Keratinocyte (primary cell): ENCODE measurements around the gene PRKCE. TPM values are rescaled to one million over a fixed set of nuclear protein-coding genes. Genes with fewer than 3 reads are reported as not detected.
A peak's percentile ranks its signal among the peaks of the same experiment; 100 is the strongest.

Experiments used
- DNase-seq: peaks from one replicate; pipeline ENCODE4 v3.0.0-alpha.2; 2011; ENCODE audit warnings: low read depth, missing footprints, low spot score
- FAIRE-seq: peaks from 2 replicates; lab custom pipeline; 2011; peaks lifted over from hg19 to GRCh38; lab: Jason Lieb, UNC
- H2AFZ ChIP-seq: 2 replicates; pipeline ENCODE4 v1.6.0; 2012; ENCODE audit warnings: low read length, control low read depth, inconsistent platforms; ENCODE audit not compliant: control insufficient read depth
- H3K27ac ChIP-seq: 2 replicates; pipeline ENCODE4 v1.5.1; 2011; ENCODE audit warnings: low read length; ENCODE audit not compliant: control insufficient read depth, insufficient read depth
- H3K27me3 ChIP-seq: 3 replicates; pipeline ENCODE4 v1.6.0; 2011; ENCODE audit warnings: low read length; ENCODE audit not compliant: control insufficient read depth, insufficient read depth; ENCODE audit errors: extremely low read depth
- H3K36me3 ChIP-seq, 2 experiments: 2 replicates in 1 of 2; 3 replicates in 1 of 2; pipeline ENCODE4 v1.5.1; 2011; ENCODE audit warnings: low read length in 2 of 2, mild to moderate bottlenecking in 1 of 2; ENCODE audit not compliant: control insufficient read depth in 2 of 2, insufficient read depth in 2 of 2; ENCODE audit errors: extremely low read depth in 1 of 2
- H3K4me1 ChIP-seq: 3 replicates; pipeline ENCODE4 v1.5.1; 2011; ENCODE audit warnings: low read length; ENCODE audit not compliant: control insufficient read depth, insufficient read depth; ENCODE audit errors: extremely low read depth
- H3K4me2 ChIP-seq: 3 replicates; pipeline ENCODE4 v1.6.0; 2011; ENCODE audit warnings: low read depth, low read length; ENCODE audit not compliant: control insufficient read depth, insufficient read depth; ENCODE audit errors: extremely low read depth
- H3K4me3 ChIP-seq, 3 experiments: fragments of 200-600 bp in 1 of 3; sonication (generic) in 1 of 3; 2 replicates in 2 of 3; 3 replicates in 1 of 3; pipeline ENCODE4 v1.5.1; 2011 to 2016; ENCODE audit warnings: low read length in 3 of 3, mild to moderate bottlenecking in 3 of 3, control low read depth in 2 of 3, inconsistent platforms in 1 of 3, low read depth in 1 of 3, mixed read lengths in 1 of 3, mixed run types in 1 of 3, moderate library complexity in 1 of 3; ENCODE audit not compliant: control insufficient read depth in 2 of 3, insufficient read depth in 2 of 3; ENCODE audit errors: extremely low read depth in 1 of 3
- H3K79me2 ChIP-seq: 2 replicates; pipeline ENCODE4 v1.6.0; 2012; ENCODE audit warnings: low read length; ENCODE audit not compliant: control insufficient read depth, insufficient read depth
- H3K9ac ChIP-seq: 3 replicates; pipeline ENCODE4 v1.6.0; 2011; ENCODE audit warnings: low read length; ENCODE audit not compliant: control insufficient read depth, insufficient read depth; ENCODE audit errors: extremely low read depth
- H3K9me1 ChIP-seq: 3 replicates; pipeline ENCODE4 v1.6.0; 2011; ENCODE audit warnings: low read length; ENCODE audit not compliant: control insufficient read depth, insufficient read depth; ENCODE audit errors: extremely low read depth
- H3K9me3 ChIP-seq: 2 replicates; pipeline ENCODE4 v1.5.1; 2012; ENCODE audit warnings: low read depth, low read length; ENCODE audit not compliant: control insufficient read depth
- H4K20me1 ChIP-seq: 3 replicates; pipeline ENCODE4 v1.6.0; 2011; ENCODE audit warnings: low read length; ENCODE audit not compliant: control insufficient read depth, insufficient read depth; ENCODE audit errors: extremely low read depth
- EZH2 ChIP-seq: IDR thresholded peaks from one replicate; pipeline ENCODE4 v1.6.1; 2012; ENCODE audit warnings: inconsistent platforms, mild to moderate bottlenecking, low read length, moderate library complexity
- dilution Hi-C: fragments of 300-500 bp; cut with MboI; formaldehyde crosslinking; loops from one replicate; pipeline ENCODE4 v1.7.0; 2020; ENCODE audit warnings: low sequenced_read_pairs; ENCODE audit not compliant: extremely low pct_ligation_motif_present
- polyA plus RNA-seq, 5 experiments: library from polyadenylated mRNA; depleted of rRNA in 3 of 5; stranded (reverse) in 3 of 5; stranded (forward) in 1 of 5; unstranded in 1 of 5; fragments of >200 nt; gene quantifications; 1 replicate in 1 of 5; 2 replicates in 3 of 5; 3 replicates in 1 of 5; pipeline versions ENCODE4 v1.2.1 to v1.2.3, GENCODE V29; 2011 to 2012; ENCODE audit warnings: missing spikeins in 2 of 5, low read depth in 1 of 5, low replicate concordance in 1 of 5
- TF ChIP-seq, protein P1 (sequence below), 3 experiments: IDR thresholded peaks in 1 of 3; conservative IDR thresholded peaks in 1 of 3; optimal IDR thresholded peaks in 1 of 3; 2 replicates in 2 of 3; 3 replicates in 1 of 3; pipeline versions ENCODE3 to v1.5.1; 2011; ENCODE audit warnings: low read length in 3 of 3, mild to moderate bottlenecking in 3 of 3, moderate library complexity in 2 of 3, control low read depth in 1 of 3, inconsistent platforms in 1 of 3; ENCODE audit not compliant: insufficient read depth in 2 of 3; ENCODE audit errors: extremely low read depth in 1 of 3

Gene PRKCE
- polyA plus RNA-seq, 1 donor (not counting 4 experiments of a cell fraction or from before 2014, with no cell fraction given), result 2.0 TPM

DNA sequence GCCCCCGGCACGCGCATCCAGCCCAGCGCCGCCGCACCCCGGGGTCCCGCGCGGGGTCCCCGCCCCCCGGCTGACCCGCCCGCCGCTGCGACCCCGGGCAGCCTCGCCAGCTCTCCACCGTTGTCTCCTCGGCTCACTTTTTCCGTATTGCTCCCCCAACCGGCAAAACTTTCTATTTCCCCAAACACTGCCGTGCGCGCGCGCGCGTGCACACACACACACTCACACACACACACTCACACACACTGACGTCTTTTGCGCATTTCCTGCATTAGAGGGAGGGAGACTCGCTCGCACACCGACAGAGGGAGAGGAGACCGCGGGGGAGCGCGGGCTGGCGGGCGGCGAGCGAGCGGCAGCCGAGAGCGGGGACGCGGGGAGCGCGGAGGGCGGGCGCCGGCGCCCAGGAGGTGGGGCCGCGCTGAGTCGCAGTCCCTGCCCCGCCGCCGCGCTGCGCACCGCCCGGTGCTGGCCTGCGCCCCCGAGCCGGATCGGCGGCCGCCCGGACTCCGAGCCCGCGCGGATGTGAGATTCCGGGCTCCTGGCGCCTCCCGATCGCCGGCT, 542 bp upstream of the PRKCE start:
- Histone ChIP-seq H3K27ac (peak overlapping the region; percentile 73), H3K79me2 (no peaks in the 10 kb centered on the region), H2AFZ (peak overlapping the region; percentile 84), H3K36me3 (no peaks in the 10 kb centered on the region), H3K9me3 (no peaks in the 10 kb centered on the region), H3K9ac (peak overlapping the region; percentile 82), H3K4me3 (peak overlapping the region; percentile 80 to 94 (median 86)), H3K27me3 (no peaks in the 10 kb centered on the region), H3K9me1 (no peaks in the 10 kb centered on the region), H3K4me2 (peak overlapping the region; percentile 91), H3K4me1 (peaks cover 14% of the 10 kb centered on the region), H4K20me1 (no peaks in the 10 kb centered on the region)
- DNase-seq, result peak; percentile 57
- dilution Hi-C loops, result no loop called here
- no peak for TF ChIP-seq EZH2
- TF ChIP-seq, protein P1, sequence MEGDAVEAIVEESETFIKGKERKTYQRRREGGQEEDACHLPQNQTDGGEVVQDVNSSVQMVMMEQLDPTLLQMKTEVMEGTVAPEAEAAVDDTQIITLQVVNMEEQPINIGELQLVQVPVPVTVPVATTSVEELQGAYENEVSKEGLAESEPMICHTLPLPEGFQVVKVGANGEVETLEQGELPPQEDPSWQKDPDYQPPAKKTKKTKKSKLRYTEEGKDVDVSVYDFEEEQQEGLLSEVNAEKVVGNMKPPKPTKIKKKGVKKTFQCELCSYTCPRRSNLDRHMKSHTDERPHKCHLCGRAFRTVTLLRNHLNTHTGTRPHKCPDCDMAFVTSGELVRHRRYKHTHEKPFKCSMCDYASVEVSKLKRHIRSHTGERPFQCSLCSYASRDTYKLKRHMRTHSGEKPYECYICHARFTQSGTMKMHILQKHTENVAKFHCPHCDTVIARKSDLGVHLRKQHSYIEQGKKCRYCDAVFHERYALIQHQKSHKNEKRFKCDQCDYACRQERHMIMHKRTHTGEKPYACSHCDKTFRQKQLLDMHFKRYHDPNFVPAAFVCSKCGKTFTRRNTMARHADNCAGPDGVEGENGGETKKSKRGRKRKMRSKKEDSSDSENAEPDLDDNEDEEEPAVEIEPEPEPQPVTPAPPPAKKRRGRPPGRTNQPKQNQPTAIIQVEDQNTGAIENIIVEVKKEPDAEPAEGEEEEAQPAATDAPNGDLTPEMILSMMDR (optimal IDR thresholded peaks at IDR 0.05 in 1 of 3, IDR thresholded peaks at IDR 0.05 in 1 of 3, conservative IDR thresholded peaks at IDR 0.05 in 1 of 3; ENCODE audit: extremely low read depth in 1 of 3, insufficient read depth in 2 of 3, low read length in 3 of 3), result peak; percentile 30 to 66 (median 43)
- FAIRE-seq, result peak; percentile 73

DNA sequence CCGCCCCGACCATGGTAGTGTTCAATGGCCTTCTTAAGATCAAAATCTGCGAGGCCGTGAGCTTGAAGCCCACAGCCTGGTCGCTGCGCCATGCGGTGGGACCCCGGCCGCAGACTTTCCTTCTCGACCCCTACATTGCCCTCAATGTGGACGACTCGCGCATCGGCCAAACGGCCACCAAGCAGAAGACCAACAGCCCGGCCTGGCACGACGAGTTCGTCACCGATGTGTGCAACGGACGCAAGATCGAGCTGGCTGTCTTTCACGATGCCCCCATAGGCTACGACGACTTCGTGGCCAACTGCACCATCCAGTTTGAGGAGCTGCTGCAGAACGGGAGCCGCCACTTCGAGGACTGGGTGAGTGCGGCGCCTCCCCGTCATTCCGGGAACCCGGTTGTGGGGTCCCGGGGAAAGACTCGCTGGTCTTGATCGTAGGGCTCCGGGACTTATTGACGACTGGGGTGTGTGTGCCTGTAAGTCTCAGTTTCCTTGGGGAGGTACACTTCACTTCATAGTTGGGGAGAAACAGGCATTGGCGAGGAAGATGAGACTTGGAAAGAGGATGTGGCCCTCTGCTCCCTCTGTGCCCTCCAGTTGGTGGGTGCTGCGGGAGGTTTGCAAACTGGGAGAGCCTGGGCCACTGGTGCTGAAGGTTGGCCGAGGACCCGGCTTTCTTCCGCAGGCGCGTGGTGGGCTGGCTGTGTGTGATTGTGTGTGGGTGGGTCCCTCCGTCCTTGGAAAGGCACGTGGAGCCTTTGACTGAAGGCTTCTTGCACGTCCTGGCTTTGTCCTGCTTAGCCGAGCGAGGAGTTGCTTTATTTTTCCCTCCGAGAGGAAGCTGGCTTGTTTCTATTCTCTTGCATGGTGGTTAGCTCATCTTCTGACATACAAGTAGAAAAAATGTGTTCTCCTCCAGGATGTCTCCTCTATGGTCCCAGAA, 886 bp downstream of the PRKCE start:
- peaks cover 14% of the 10 kb centered on the region for H3K4me1 ChIP-seq
- peak overlapping the region; percentile 90 for H2AFZ ChIP-seq
- no peaks in the 10 kb centered on the region for H3K9me3 ChIP-seq
- dilution Hi-C loops, result no loop called here
- H3K27ac ChIP-seq, result no peak overlapping the region
- TF ChIP-seq EZH2, result no peak
- TF ChIP-seq, protein P1 (optimal IDR thresholded peaks at IDR 0.05 in 1 of 3, IDR thresholded peaks at IDR 0.05 in 1 of 3, conservative IDR thresholded peaks at IDR 0.05 in 1 of 3; ENCODE audit: extremely low read depth in 1 of 3, insufficient read depth in 2 of 3, low read length in 3 of 3), result no peak
- H3K79me2 ChIP-seq, result no peaks in the 10 kb centered on the region
- peak overlapping the region; percentile 91 for H3K4me2 ChIP-seq
- H3K36me3 ChIP-seq, result no peaks in the 10 kb centered on the region
- no peak for DNase-seq
- peak overlapping the region; percentile 80 to 94 (median 86) for H3K4me3 ChIP-seq
- no peaks in the 10 kb centered on the region for H3K27me3 ChIP-seq
- no peaks in the 10 kb centered on the region for H3K9me1 ChIP-seq
- no peaks in the 10 kb centered on the region for H4K20me1 ChIP-seq
- peak overlapping the region; percentile 82 for H3K9ac ChIP-seq
- FAIRE-seq, result no peak
